HG02623 (cell line): ENCODE measurements around the gene CD300LB.
A peak's percentile ranks its signal among the peaks of the same experiment; 100 is the strongest.

Experiments
- ATAC-seq: cut with Tn5 transposase; IDR thresholded peaks from one replicate; pipeline ENCODE4 v1.9.1; 2021; ENCODE audit warnings: moderate library complexity; ENCODE audit not compliant: unreplicated experiment

CD300LB gene

GRCh38 chr17:74550602-74551001, 19.3 kb upstream of the CD300LB start:
- no peak for ATAC-seq

GRCh38 chr17:74549343-74549742, 18.1 kb upstream of the CD300LB start:
- no peak for ATAC-seq

GRCh38 chr17:74547736-74548135, 16.5 kb upstream of the CD300LB start:
- no peak for ATAC-seq

DNA sequence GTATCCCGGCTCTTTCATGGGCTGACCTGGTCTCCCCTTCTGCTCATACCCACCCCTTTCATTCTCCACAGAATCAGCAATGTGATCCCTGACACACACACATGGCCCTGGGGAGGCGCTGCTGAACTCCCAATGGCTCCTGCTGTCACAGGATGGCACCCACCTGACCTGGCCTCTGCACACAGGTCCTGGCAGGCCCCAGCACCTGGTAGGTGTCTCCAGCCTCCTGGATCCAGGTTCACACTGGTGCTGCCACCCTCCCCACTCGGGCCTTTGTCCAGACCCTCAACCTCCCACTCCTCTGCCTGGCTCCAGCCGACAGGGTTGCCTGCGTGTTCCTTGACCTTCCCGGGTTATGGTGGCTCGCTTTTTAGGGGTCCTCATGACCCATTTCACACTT, 16.0 kb upstream of the CD300LB start:
- no peak for ATAC-seq

- no peak for ATAC-seq
These were observed 15.3 kb upstream of the CD300LB start for GRCh38 chr17:74546586-74546985.

DNA sequence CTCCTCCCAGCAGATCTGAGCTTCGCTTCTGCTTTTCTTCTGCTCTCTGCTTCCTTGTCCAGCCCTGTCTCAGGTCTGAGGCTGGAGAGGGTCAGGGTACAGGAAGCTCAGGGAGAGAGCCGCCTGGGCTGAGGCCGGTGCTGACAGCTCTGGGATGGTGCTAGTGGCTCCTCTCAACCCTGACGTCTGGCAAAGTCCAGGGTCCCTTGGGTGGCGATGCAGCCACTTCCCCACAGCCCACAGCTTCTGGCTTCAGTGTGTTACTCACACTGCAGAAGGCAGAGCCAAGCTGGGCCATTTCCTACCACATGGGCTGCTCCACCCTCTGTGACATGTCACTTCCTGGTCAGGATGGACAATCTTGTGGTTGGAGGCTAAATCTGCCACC, 14.6 kb upstream of the CD300LB start, which contains the start of gene CD300C:
Gene CD300C (minus strand): TSS at position 273 of the 388 bp plus-strand sequence. CDS start 333 bp downstream, outside the sequence.
- ATAC-seq = no peak

DNA sequence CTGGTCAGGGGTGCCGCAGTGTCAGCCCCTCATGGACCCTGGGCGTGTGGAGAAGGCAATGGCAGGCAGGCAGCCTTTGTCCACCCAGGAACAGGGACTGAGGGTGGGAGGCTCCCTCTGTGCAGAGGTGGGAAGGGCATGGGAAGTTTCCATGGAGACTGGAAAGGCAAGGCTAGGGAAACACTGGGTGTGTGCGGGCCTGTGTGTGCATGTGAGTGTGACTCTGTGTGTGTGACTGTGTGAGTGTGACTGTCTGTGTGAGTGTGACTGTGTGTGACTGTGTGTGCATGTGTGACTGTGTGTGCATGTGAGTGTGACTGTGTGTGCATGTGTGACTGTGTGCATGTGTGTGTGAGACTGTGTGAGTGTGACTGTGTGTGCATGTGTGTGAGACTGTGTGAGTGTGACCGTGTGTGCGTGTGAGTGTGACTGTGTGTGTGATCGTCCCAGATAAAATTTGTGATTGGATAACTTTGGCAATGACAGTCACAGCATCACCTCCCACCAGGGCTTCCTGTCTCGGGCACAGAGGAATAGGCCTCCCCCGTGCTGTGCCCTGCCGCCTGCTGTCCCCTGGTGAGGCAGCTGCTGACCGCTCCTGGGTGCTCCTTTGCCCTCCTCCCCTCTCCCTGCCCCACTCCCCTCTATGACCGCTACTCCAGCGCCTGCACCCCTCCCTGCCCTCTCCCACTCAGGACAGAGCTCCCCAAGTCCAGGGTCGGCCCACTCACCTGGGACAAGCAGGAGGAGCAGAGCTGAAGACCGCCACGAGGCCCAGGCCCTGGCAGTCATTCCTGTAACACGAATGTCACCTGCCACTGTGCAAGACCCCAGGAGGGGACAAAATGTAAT, 13.9 kb upstream of the CD300LB start:
- no peak for ATAC-seq

DNA sequence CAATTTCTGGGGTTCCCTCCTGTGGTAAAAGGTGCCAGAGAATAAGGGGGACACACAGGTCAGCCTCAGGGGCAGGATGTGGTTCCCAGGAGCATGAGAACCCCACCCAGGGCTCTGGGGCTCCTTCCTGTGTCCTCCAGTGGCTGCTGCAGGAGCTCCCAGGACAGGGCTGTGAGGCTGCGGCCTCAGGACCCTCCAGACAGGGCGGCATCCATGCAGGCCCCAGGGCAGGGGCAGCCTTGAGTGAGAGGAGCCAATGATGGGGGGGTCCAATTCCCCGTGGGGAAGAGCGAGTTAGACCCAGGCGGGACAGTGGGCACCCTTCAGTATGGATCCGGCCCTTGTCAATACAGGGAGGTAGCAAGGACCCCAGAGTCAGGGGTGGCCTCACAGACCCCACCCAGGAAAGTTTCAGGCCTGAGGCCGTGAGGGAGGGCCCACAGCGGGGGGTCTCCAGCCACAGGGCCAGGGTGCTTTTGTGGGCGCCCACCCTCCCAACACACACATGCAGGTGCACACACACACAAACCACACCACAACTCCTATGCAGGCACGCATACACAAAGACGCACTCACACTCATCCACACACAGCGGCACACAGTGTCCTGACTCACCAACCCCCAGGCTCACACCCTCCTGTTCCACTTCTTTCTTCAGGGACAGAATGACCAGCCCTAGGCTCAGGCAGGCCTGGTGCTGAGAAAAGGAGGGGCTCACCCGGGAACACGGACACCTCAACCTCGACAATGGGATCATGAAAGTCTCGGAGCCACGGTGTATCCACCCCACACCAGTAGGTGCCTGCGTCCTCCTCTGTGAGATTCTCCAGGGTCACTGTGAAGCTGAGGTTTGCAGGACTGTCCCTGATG, 12.9 kb upstream of the CD300LB start:
- no peak for ATAC-seq

DNA sequence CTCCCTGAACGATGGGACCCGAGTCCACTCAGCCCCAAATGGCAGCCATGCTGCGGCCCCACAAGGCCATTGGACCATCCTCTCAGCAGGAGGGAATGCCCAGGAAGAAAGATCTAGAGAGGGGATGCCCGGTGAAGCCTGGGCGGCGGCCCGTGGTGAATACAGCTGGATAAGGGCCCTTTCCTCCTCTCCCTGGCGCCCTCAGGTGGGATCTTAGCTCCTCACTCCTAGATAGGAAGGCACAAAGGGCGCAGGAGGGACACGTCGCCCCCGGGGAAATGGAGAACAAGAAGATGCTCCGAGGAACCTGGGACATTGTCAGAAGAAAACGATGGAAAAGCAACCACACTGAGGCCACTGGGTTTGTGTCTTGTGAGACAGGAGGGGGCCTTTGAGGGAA, 12.1 kb upstream of the CD300LB start:
- no peak for ATAC-seq

GRCh38 chr17:74542727-74543383, 11.6 kb upstream of the CD300LB start:
- no peak for ATAC-seq

DNA sequence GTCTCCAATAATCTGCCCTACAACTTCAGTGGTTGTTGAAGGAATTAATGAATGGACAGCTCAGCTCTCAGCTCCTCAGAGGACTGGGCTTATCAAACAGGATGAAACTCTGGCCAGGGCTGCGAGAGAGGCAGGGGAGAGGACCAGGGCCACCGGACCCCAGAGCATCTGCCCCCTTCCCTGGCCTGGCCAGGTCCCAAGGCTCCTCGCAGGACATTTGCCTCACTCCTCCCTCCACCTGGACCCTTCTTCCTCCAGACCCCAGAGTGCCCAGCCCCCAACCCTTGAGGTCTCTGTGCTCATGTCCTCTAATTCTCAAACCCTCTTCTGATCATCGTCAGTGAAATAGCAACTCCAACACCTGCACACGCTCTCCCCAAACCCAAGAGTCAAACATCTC, 10.9 kb upstream of the CD300LB start:
- ATAC-seq = no peak

- ATAC-seq = no peak
These were observed 10.2 kb upstream of the CD300LB start for GRCh38 chr17:74541176-74542111.

DNA sequence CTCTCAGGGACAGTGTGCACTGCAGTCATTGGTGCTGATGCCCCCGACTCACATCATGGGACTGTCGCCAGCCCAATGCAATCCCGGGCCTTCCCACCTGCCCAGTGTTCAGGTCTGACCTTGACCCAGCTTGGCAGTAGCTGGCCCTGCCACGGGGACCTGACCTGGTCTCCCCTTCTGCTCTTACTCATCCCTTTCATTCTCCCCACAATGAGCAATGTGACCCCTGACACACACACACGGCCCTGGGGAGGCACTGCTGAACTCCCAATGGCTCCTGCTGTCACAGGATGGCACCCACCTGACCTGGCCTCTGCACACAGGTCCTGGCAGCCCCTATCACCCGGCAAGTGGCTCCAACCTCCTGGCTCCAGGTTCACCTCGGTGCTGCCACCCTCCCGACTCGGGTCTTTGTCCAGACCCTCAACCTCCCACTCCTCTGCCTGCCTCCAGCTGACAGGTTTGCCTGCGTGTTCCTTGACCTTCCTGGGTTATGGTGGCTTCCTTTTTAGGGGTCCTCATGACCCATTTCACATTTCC, 8.1 kb upstream of the CD300LB start:
- ATAC-seq = no peak

- no peak for ATAC-seq
These were observed 5.6 kb upstream of the CD300LB start for GRCh38 chr17:74536890-74537289.

DNA sequence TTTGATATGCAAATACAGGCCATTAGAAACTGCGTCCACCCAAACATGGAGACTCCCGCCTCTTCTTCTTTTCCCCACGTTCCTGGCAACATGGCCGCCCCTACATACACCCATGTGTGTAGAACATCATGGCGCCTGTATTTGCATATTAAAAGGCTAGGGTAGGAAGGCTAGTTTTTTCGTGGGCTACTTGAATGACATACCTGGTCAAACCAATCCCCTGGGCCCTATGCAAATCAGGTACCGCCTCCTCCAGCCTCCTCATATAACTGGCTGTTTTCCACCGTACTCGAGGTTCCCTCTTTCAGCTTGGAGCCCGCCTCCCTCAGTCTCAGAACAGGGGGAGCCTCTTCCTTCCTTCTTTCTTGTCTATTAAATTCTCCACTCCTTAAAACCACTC, 840 bp upstream of the CD300LB start:
- ATAC-seq = no peak

DNA sequence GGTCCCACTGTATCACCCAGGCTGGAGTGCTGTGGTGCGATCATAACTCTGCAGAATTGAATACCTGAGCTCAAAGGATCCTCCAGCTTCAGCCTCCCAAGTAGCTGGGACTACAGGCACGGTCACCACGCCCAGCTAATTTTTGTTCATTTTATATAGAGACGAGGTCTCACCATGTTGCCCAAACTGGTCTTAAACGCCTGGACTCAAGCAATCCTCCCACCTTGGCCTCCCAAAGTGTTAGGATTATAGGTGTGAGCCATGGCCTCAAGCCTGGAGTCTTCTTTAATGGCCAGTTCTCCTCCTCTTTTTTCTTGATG, 484 bp downstream of the CD300LB start:
- no peak for ATAC-seq

- no peak for ATAC-seq
These were observed 2.0 kb downstream of the CD300LB start for GRCh38 chr17:74529243-74529642.

DNA sequence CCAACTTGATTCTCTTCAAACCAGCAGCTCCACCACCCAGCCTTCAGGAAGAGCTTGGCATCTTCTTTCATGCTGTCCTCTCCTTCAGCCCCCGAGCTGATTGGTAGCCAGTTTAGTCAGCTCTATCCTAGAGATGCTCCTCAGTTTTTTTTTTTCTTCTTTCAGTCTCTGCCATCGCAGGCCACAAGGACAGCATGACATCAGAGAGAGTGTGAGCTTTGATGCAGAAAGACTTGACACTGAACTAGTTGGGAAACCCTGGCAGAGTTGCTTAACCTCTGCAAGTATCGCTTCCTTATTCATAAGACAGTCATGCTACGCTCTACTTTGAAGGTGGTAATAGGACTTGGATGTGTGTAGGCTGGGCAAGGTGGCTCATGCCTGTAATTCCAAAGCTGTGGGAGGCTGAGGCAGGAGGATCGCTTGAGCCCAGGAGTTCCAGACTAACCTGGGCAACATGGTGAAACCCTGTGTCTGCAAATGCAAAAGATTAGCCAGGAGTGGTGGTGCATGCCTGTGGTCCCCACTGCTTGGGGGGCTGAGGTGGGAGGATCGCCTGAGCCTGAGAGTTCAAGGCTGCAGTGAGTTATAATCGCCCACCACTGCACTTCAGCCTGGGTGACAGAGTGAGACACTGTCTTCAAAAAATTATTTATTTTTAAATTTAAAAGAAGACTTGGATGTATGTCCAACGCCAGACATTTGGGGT, 2.6 kb downstream of the CD300LB start:
- ATAC-seq = peak; percentile 82

DNA sequence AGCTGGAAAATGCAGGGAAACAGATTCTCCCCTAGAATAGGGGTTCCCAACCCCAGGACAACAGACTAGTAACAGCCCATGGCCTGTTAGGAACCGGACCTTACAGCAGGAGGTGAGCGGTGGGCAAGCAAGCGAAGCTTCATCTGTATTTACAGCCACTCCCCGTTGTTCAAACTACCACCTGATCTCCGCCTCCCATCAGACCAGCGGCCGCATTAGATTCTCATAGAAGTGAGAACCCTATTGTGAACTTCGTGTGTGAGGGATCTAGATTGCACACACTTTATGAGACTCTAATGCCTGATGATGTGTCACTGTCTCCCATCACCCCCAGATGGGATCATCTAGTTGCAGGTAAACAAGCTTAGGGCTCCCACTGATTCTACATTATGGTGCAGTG, 3.5 kb downstream of the CD300LB start:
- ATAC-seq = no peak

DNA sequence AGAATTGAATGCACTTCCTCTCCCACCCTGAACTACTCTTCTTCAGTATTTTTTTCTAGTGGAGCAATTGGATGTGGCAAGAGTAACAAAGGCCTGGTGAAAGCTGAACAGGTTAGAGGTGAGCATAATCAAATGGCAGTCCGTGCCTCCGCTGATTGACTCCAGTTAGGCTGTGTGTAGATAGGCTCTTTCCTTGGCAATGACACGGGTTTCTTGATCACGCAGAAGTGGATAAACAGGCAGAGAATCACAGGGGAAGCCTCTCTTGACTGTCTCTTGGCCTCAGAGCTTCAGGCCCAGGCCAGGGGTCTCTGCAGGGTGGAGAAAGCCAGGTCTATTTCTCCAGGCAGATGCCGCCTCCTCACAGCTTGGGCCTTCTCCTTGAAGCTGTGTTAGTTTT, 4.2 kb downstream of the CD300LB start:
- ATAC-seq = no peak
